Prostate gland (tissue), 2 donors: ENCODE results near the gene GMPPB. TPM values are rescaled to one million over a fixed set of nuclear protein-coding genes. Genes with fewer than 3 reads are reported as not detected.

Experiments
- DNase-seq: peaks from one replicate; pipeline ENCODE4 v3.0.0-alpha.2; 2019; ENCODE audit warnings: low spot score
- H3K27ac ChIP-seq, 2 donors: fragments of 200-600 bp; sonication (generic); 2 replicates each; pipeline ENCODE4 v1.5.1; 2017 to 2019
- H3K27me3 ChIP-seq: fragments of 200-600 bp; sonication (generic); replicated peaks from 2 replicates; pipeline ENCODE4 v1.5.1; 2019; ENCODE audit not compliant: insufficient read depth
- H3K36me3 ChIP-seq, 2 donors: fragments of 200-600 bp; sonication (generic); 1 replicate in 1 of 2; 2 replicates in 1 of 2; pipeline versions ENCODE4 v1.5.1 to v1.8.1; 2017 to 2019
- H3K4me1 ChIP-seq: fragments of 200-600 bp; sonication (generic); replicated peaks from 2 replicates; pipeline ENCODE4 v1.5.1; 2019
- H3K4me3 ChIP-seq, 2 donors: fragments of 200-600 bp; sonication (generic); 2 replicates each; pipeline ENCODE4 v1.5.1; 2017 to 2019
- H3K9me3 ChIP-seq: fragments of 200-600 bp; sonication (generic); 2 replicates; pipeline ENCODE4 v1.5.1; 2017
- POLR2A ChIP-seq: fragments of 450-650 bp; IDR thresholded peaks from one replicate; pipeline ENCODE4 v1.6.1; 2016; ENCODE audit warnings: antibody characterized with exemption, mild to moderate bottlenecking
- POLR2AphosphoS5 ChIP-seq: sonication (generic); formaldehyde crosslinking; IDR thresholded peaks from one replicate; pipeline ENCODE4 v1.6.1; 2017; ENCODE audit warnings: antibody characterized with exemption
- WGBS: methylation state at CpG from one replicate; pipeline ENCODE4 v1.1.5; 2018; 5-methylcytosine and 5-hydroxymethylcytosine counted together
- intact Hi-C: fragments of 100-400 bp; cut with DNase I; formaldehyde crosslinking; loops from one replicate; pipeline ENCODE4 v1.14.2; 2022
- total RNA-seq, 2 donors: library from RNA; depleted of rRNA; stranded (reverse); fragments of >200 nt; gene quantifications; one replicate each; pipeline ENCODE4 v1.1.0, GENCODE V29; 2016
- TF ChIP-seq, protein P1 (sequence below), 4 experiments: fragments of 200-600 bp in 2 of 4; fragments of 450-650 bp in 2 of 4; sonication (generic) in 2 of 4; IDR thresholded peaks; 1 replicate in 3 of 4; 2 replicates in 1 of 4; pipeline ENCODE4 v1.5.1; 2016 to 2019; ENCODE audit warnings: antibody characterized with exemption in 4 of 4, mild to moderate bottlenecking in 2 of 4, moderate library complexity in 2 of 4

Gene GMPPB
- total RNA-seq, 2 donors from 2014 or later = 28.8 to 60.1 TPM

DNA sequence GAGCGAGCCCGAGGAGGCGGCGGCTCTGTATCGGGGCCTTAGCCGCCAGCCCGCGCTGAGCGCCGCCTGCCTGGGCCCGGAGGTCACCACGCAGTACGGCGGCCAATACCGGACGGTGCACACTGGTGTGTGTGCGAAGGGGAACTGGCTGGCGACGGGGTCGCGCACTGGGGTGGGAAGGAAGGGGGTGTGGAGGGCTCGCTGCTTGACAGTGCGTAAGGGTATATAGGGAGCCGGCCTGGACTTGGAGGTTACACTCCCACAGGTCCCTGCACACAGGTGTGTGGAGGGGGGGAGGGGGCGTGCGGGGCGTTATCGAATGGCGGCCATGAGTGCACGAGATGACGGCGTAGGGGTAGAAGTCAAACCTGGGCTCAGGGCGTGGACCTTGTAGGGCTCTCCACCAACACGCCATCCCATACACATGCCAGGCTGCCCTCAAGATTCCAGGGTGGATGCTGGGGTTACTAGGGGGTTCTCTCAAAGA, 49.2 kb downstream of the GMPPB start:
- no peaks in the 10 kb centered on the region for H3K9me3 ChIP-seq
- H3K4me1 ChIP-seq = peaks cover 6% of the 10 kb centered on the region
- H3K36me3 ChIP-seq = peaks cover 2 to 6% of the 10 kb centered on the region in 2 donors
- peak overlapping the region; percentile 67 to 77 for H3K4me3 ChIP-seq
- TF ChIP-seq POLR2A (no peak), POLR2AphosphoS5 (no peak)
- TF ChIP-seq, protein P1, sequence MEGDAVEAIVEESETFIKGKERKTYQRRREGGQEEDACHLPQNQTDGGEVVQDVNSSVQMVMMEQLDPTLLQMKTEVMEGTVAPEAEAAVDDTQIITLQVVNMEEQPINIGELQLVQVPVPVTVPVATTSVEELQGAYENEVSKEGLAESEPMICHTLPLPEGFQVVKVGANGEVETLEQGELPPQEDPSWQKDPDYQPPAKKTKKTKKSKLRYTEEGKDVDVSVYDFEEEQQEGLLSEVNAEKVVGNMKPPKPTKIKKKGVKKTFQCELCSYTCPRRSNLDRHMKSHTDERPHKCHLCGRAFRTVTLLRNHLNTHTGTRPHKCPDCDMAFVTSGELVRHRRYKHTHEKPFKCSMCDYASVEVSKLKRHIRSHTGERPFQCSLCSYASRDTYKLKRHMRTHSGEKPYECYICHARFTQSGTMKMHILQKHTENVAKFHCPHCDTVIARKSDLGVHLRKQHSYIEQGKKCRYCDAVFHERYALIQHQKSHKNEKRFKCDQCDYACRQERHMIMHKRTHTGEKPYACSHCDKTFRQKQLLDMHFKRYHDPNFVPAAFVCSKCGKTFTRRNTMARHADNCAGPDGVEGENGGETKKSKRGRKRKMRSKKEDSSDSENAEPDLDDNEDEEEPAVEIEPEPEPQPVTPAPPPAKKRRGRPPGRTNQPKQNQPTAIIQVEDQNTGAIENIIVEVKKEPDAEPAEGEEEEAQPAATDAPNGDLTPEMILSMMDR (IDR thresholded peaks at IDR 0.05) = peak in 2 of 4 experiments; percentile 21 to 28
- peak overlapping the region; percentile 90 to 91 for H3K27ac ChIP-seq
- 5% methylated on average over 28 of the region's 34 CpGs for WGBS
- DNase-seq = peak; percentile 29
- no peaks in the 10 kb centered on the region for H3K27me3 ChIP-seq
- intact Hi-C loops = no loop called here

DNA sequence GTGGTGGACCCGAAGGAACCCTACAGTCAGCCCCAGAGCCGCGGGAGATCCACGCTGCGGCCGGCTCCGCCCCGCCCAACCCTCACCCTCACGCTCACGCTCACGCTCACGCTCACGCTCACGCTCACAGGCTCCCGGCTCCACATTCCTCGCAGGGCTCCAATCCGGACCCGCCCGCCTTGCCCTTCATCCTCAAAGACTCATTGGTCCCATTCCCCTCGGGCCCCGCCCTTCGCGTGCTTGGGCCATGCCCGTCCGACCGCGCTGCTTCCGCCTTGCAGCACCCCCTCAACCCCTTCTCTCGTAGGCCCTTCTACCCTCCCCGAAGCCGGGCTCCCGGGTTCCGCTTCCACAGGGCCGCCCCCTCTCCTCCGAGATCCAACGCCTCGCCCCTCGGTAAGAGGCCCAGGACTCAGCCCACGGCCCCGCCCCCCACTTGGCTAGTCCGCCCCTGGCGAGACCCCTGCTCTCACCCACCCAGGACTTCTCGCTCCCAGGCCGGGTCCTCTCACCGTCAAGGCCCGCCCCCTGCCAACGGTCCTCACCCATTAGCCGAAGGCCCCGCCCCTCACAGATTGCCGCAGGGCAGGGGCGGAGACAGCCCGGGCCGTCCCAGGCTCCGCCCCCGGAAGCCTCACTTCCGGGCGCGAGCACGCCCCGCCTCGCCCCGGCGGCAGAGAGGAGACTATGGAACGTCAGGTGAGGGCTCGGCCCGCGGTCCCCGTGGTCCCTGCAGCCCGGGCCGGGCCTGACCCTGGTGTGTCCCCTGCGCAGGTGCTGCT, 49.8 kb downstream of the GMPPB start, which contains the start of gene APEH:
Gene APEH (plus strand): TSS at position 637 of the 782 bp plus-strand sequence. CDS start 51 bp downstream, at position 688.
- DNase-seq = peak; percentile 93
- Histone ChIP-seq H3K27me3 (no peaks in the 10 kb centered on the region), H3K36me3 (peaks cover 2 to 6% of the 10 kb centered on the region in 2 donors), H3K9me3 (no peaks in the 10 kb centered on the region), H3K27ac (peak within 1 kb of the TSS; percentile 90 to 91), H3K4me3 (peak within 1 kb of the TSS; percentile 67 to 77), H3K4me1 (peaks cover 6% of the 10 kb centered on the region)
- WGBS = under 1% methylated on average over 55 of the region's 71 CpGs
- intact Hi-C loops = no loop called here
- TF ChIP-seq POLR2A (peak; percentile 60), POLR2AphosphoS5 (peak; percentile 77)
- TF ChIP-seq, protein P1 (IDR thresholded peaks at IDR 0.05) = no peak

DNA sequence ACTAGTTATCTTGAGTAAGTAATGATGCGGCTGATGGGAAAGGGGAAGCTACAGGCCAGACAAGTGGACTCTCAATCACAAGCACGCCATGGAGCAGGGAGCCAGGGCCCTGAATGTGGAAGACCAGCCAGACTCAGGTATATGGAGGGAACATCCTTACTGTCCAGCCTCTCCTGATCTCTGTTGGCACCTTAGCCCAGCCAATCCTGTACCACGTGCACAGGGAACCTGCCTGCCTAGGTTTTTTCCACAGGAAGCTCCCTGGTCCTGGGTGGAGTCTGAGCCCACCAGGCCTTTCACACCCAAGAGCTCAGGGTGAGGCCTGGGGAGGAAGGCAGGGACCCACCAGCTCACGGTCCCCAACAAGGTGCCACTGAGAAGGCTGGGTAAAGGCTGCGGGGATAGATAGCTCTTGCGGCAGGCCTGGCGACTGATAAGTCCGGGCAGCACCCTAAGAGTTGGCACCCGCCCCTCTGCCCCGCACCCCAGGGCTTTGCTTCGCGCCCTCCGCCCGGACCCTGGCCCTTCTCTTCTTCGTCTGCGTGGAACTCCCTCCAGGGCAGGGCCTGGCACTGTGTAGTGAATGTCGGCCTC, 50.5 kb downstream of the GMPPB start:
- intact Hi-C loops = no loop called here
- Histone ChIP-seq H3K9me3 (no peaks in the 10 kb centered on the region), H3K27me3 (no peaks in the 10 kb centered on the region), H3K36me3 (peaks cover 0 to 6% of the 10 kb centered on the region in 2 donors), H3K4me3 (peak overlapping the region; percentile 67 to 77), H3K27ac (peak overlapping the region; percentile 90 to 91), H3K4me1 (peaks cover 6% of the 10 kb centered on the region)
- DNase-seq = no peak
- TF ChIP-seq POLR2A = no peak
- no peak for TF ChIP-seq POLR2AphosphoS5
- TF ChIP-seq, protein P1 (IDR thresholded peaks at IDR 0.05) = no peak
- 26% methylated on average over 16 of the region's 17 CpGs for WGBS

DNA sequence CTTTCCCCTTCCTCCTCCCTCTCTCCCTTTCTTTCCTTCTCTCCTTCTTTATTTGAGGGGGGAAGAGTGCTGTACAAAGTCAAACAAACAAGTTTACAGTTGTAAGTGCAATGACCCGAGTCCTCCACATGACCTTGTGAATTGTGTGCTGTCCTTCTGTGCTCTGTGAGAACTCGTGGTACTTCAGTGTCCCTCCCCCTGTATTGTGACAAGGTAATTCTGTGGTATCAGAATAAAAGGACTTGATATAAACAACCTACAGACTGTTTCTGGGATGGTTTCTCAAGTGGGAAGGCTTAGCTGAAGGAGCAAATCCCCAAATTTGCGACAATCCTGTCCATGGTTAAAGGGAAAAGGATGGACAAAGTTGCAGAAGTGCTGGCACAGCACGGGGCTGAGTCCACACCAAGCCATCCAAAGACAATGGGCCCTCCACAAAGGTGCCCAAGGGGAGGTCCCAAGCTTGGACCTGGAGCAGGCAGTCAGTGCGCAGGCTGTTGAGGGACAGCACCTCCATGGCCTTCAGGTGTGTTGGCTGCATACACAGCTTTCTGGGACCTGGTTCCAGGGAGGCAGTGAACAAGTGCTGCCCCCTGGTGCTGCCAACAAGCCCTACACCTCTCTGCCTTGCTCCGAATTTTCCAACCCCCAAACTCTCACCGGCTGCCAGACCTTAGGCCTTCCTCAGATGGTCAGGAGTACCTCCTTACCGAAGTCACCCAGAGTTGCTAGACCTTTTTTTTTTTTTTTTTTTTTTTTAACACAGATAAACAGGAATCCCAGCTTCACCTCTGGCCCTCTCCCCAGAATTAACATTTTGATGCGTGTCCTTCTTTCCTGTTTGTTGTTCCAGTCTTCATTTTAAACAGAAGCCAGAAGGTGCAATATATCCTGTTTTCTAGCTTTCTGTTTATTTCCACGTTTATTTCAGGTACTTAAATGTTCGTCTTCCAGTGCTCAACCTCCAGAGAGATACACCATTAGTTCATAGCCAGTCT, 52.2 kb downstream of the GMPPB start:
- peaks cover 6% of the 10 kb centered on the region for H3K4me1 ChIP-seq
- TF ChIP-seq, protein P1 (IDR thresholded peaks at IDR 0.05) = peak; percentile 18 to 89 (median 72)
- TF ChIP-seq POLR2AphosphoS5 (peak; percentile 61), POLR2A (no peak)
- H3K27ac ChIP-seq = no peak overlapping the region
- DNase-seq = peak; percentile 64
- H3K36me3 ChIP-seq = peaks cover 0 to 6% of the 10 kb centered on the region in 2 donors
- no peak overlapping the region for H3K4me3 ChIP-seq
- no peaks in the 10 kb centered on the region for H3K9me3 ChIP-seq
- WGBS = 34% methylated on average over 11 of the region's 11 CpGs
- intact Hi-C loops = loop anchor here (1.0 kb wide), 1 partner anchor 132 kb away; no protein-coding TSS in a partner anchor
- no peaks in the 10 kb centered on the region for H3K27me3 ChIP-seq
